Neural cell (in vitro differentiated cells): ENCODE results near the gene PMAIP1. TPM values are rescaled to one million over a fixed set of nuclear protein-coding genes. Genes with fewer than 3 reads are reported as not detected.

Experiments
- H2AFZ ChIP-seq: fragments of 200-600, 300-800 bp; sonication (generic), shearing (Covaris generic); 2 replicates; pipeline ENCODE4 v1.6.0; 2014; ENCODE audit warnings: low read depth, mild to moderate bottlenecking, antibody characterized with exemption, low read length, moderate library complexity
- H3F3A ChIP-seq: fragments of 200-600 bp; shearing (Covaris generic); 2 replicates; pipeline ENCODE4 v1.6.1; 2016; ENCODE audit warnings: mild to moderate bottlenecking, moderate library complexity, mixed read lengths, antibody characterized with exemption, low read length; ENCODE audit not compliant: insufficient read depth, poor library complexity, severe bottlenecking
- H3K27ac ChIP-seq: fragments of 200-600, 300-800 bp; sonication (generic), shearing (Covaris generic); 2 replicates; pipeline ENCODE4 v1.5.1; 2014; ENCODE audit warnings: mild to moderate bottlenecking, low read length, moderate library complexity
- H3K27me3 ChIP-seq: fragments of 300-800, 200-600 bp; sonication (generic), shearing (Covaris generic); 2 replicates; pipeline ENCODE4 v1.6.0; 2014; ENCODE audit warnings: mild to moderate bottlenecking, low read depth, low read length, moderate library complexity; ENCODE audit not compliant: insufficient read depth
- H3K36me3 ChIP-seq: fragments of 300-800, 200-600 bp; sonication (generic), shearing (Covaris generic); 2 replicates; pipeline ENCODE4 v1.5.1; 2014; ENCODE audit warnings: mild to moderate bottlenecking, antibody characterized with exemption, low read length, moderate library complexity; ENCODE audit not compliant: insufficient read depth
- H3K4me2 ChIP-seq: fragments of 300-800, 200-600 bp; sonication (generic), shearing (Covaris generic); 2 replicates; pipeline ENCODE4 v1.6.0; 2014; ENCODE audit warnings: mild to moderate bottlenecking, low read length
- H3K4me3 ChIP-seq: fragments of 300-800, 200-600 bp; sonication (generic), shearing (Covaris generic); 2 replicates; pipeline ENCODE4 v1.5.1; 2014; ENCODE audit warnings: mild to moderate bottlenecking, low read length, moderate library complexity
- H3K79me2 ChIP-seq: fragments of 200-600 bp; shearing (Covaris generic); replicated peaks from 2 replicates; pipeline ENCODE4 v1.6.0; 2014; ENCODE audit warnings: mild to moderate bottlenecking, low read length, moderate library complexity; ENCODE audit not compliant: insufficient read depth
- H3K9ac ChIP-seq: fragments of 300-800, 200-600 bp; sonication (generic), shearing (Covaris generic); 2 replicates; pipeline ENCODE4 v1.6.1; 2016; ENCODE audit warnings: mild to moderate bottlenecking, low read length, mixed read lengths
- H3K9me2 ChIP-seq: fragments of 200-600 bp; shearing (Covaris generic); 2 replicates; pipeline ENCODE4 v1.6.1; 2016; ENCODE audit warnings: mild to moderate bottlenecking, low read length, mixed read lengths; ENCODE audit not compliant: insufficient read depth
- H3K9me3 ChIP-seq: fragments of 200-600, 300-800 bp; sonication (generic), shearing (Covaris generic); 2 replicates; pipeline ENCODE4 v1.6.1; 2016; ENCODE audit warnings: mild to moderate bottlenecking, mixed run types, low read length, moderate library complexity, mixed read lengths
- H4K20me1 ChIP-seq: fragments of 200-600 bp; shearing (Covaris generic); 2 replicates; pipeline ENCODE4 v1.6.1; 2016; ENCODE audit warnings: mild to moderate bottlenecking, mixed run types; ENCODE audit not compliant: insufficient read depth
- CTCF ChIP-seq: fragments of 450-650 bp; IDR thresholded peaks from 2 replicates; pipeline ENCODE4 v1.5.1; 2014; ENCODE audit warnings: antibody characterized with exemption, mild to moderate bottlenecking, moderate library complexity; ENCODE audit not compliant: poor library complexity, severe bottlenecking
- EP300 ChIP-seq: fragments of 450-650 bp; conservative IDR thresholded peaks from 2 replicates; pipeline ENCODE4 v1.6.1; 2014; ENCODE audit warnings: antibody characterized with exemption, mild to moderate bottlenecking, moderate library complexity; ENCODE audit not compliant: poor library complexity, severe bottlenecking
- EZH2 ChIP-seq: fragments of 200-600, 300-800 bp; shearing (Covaris generic), sonication (generic); IDR thresholded peaks from 2 replicates; pipeline ENCODE4 v1.6.1; 2014; ENCODE audit warnings: antibody characterized with exemption, low read length, borderline replicate concordance, mild to moderate bottlenecking; ENCODE audit not compliant: insufficient read depth, poor library complexity, severe bottlenecking
- MXI1 ChIP-seq: fragments of 450-650 bp; conservative IDR thresholded peaks from 2 replicates; pipeline ENCODE4 v1.6.1; 2014; ENCODE audit warnings: antibody characterized with exemption, mild to moderate bottlenecking; ENCODE audit not compliant: poor library complexity, severe bottlenecking
- POLR2AphosphoS5 ChIP-seq: IDR thresholded peaks from 2 replicates; pipeline ENCODE4 v1.6.1; 2012
- RAD21 ChIP-seq: fragments of 450-650 bp; conservative IDR thresholded peaks from 2 replicates; pipeline ENCODE4 v1.6.1; 2014; ENCODE audit warnings: antibody characterized with exemption, mild to moderate bottlenecking, moderate library complexity
- REST ChIP-seq: IDR thresholded peaks from 2 replicates; pipeline ENCODE4 v1.6.1; 2012; ENCODE audit warnings: borderline replicate concordance
- SMC3 ChIP-seq: fragments of 450-650 bp; conservative IDR thresholded peaks from 2 replicates; pipeline ENCODE4 v1.6.1; 2014; ENCODE audit warnings: antibody characterized with exemption, mild to moderate bottlenecking, moderate library complexity; ENCODE audit not compliant: poor library complexity
- TAF1 ChIP-seq: IDR thresholded peaks from 2 replicates; pipeline ENCODE4 v1.6.1; 2012; ENCODE audit warnings: low read depth
- polyA plus RNA-seq: library from polyadenylated mRNA; depleted of rRNA; stranded (reverse); fragments of >200 nt; gene quantifications from 2 replicates; pipeline ENCODE4 v1.2.3, GENCODE V29; 2014

Gene PMAIP1
- polyA plus RNA-seq, 1 donor from 2014 or later = 2.4 TPM

GRCh38 chr18:59898609-59899297, 1.0 kb upstream of the PMAIP1 start:
- Histone ChIP-seq H3K4me3 (peak overlapping the region; percentile 83), H3K36me3 (no peaks in the 10 kb centered on the region), H3K27ac (no peak overlapping the region), H3F3A (no peaks in the 10 kb centered on the region), H3K4me2 (no peak overlapping the region), H4K20me1 (no peaks in the 10 kb centered on the region), H3K79me2 (no peaks in the 10 kb centered on the region), H3K27me3 (peaks cover 53% of the 10 kb centered on the region), H3K9me3 (peaks cover 3% of the 10 kb centered on the region), H3K9me2 (no peaks in the 10 kb centered on the region), H2AFZ (no peak overlapping the region), H3K9ac (no peak overlapping the region)
- peak; percentile 13 for TF ChIP-seq POLR2AphosphoS5
- no peak for TF ChIP-seq EP300
- no peak for TF ChIP-seq SMC3
- no peak for TF ChIP-seq TAF1
- no peak for TF ChIP-seq RAD21

- Histone ChIP-seq H3K27ac (no peak overlapping the region), H4K20me1 (no peaks in the 10 kb centered on the region), H3K36me3 (no peaks in the 10 kb centered on the region), H3K4me2 (peak overlapping the region; percentile 56), H3K9ac (no peak overlapping the region), H3K27me3 (peaks cover 53% of the 10 kb centered on the region), H3F3A (no peaks in the 10 kb centered on the region), H3K9me2 (no peaks in the 10 kb centered on the region), H2AFZ (no peak overlapping the region), H3K4me3 (peak overlapping the region; percentile 83), H3K9me3 (peaks cover 3% of the 10 kb centered on the region), H3K79me2 (no peaks in the 10 kb centered on the region)
- TF ChIP-seq EZH2 = peak; percentile 56
- no peak for TF ChIP-seq CTCF
These were observed 679 bp downstream of the PMAIP1 start for GRCh38 chr18:59900222-59901128.

GRCh38 chr18:59902131-59902992, 2.6 kb downstream of the PMAIP1 start:
- Histone ChIP-seq H3F3A (no peaks in the 10 kb centered on the region), H3K4me3 (no peak overlapping the region), H3K27ac (no peak overlapping the region), H3K79me2 (no peaks in the 10 kb centered on the region), H3K9me2 (no peaks in the 10 kb centered on the region), H4K20me1 (no peaks in the 10 kb centered on the region), H2AFZ (no peak overlapping the region), H3K27me3 (peaks cover 47% of the 10 kb centered on the region), H3K4me2 (no peak overlapping the region), H3K36me3 (no peaks in the 10 kb centered on the region), H3K9ac (no peak overlapping the region), H3K9me3 (peaks cover 3% of the 10 kb centered on the region)
- TF ChIP-seq RAD21 = no peak
- TF ChIP-seq POLR2AphosphoS5 = no peak
- TF ChIP-seq EP300 = no peak
- TF ChIP-seq REST = no peak
- no peak for TF ChIP-seq SMC3
- TF ChIP-seq TAF1 = no peak
- no peak for TF ChIP-seq CTCF
- no peak for TF ChIP-seq MXI1
- no peak for TF ChIP-seq EZH2
